ENCODE measurements around the gene COL18A1. TPM values are rescaled to one million over a fixed set of nuclear protein-coding genes. Genes with fewer than 3 reads are reported as not detected.

Gene COL18A1
- polyA plus RNA-seq, 3 donors = 0.80 to 4.1 (median 1.1) TPM

- 92% methylated on average over 12 of the region's 14 CpGs for WGBS (ENCODE audit: insufficient coverage)
- Histone ChIP-seq H3K4me1 (ENCODE audit: control insufficient read depth in 1 of 2, insufficient read depth in 2 of 2, low read length in 2 of 2) (peaks cover 24 to 38% of the 10 kb centered on the region in 2 donors), H3K4me2 (replicated peaks; ENCODE audit: extremely low read depth, low read length, poor library complexity, severe bottlenecking) (no peak overlapping the region), H3K27ac (ENCODE audit: low read depth in 1 of 2, low read length in 2 of 2) (peak overlapping the region in 1 of 2 donors; percentile 86), H3K36me3 (replicated peaks in 1 of 2; ENCODE audit: control insufficient read depth in 1 of 2, insufficient read depth in 2 of 2, low read length in 2 of 2) (peaks cover 53 to 75% of the 10 kb centered on the region in 2 donors), H3K79me2 (ENCODE audit: insufficient read depth, low read length) (peaks cover 24% of the 10 kb centered on the region), H3K9ac (ENCODE audit: insufficient read depth, low read length, poor library complexity, severe bottlenecking) (no peak overlapping the region), H3K9me3 (replicated peaks in 1 of 2; ENCODE audit: control insufficient read depth in 1 of 2, insufficient read depth in 1 of 2, low read length in 2 of 2) (peaks cover 7 to 16% of the 10 kb centered on the region in 2 donors), H2AFZ (ENCODE audit: insufficient read depth, low read depth, low read length, poor library complexity, severe bottlenecking) (no peak overlapping the region), H3K27me3 (ENCODE audit: control insufficient read depth in 2 of 2, insufficient read depth in 2 of 2, low read length in 2 of 2) (no peaks in the 10 kb centered on the region), H4K20me1 (ENCODE audit: insufficient read depth, low read length) (no peaks in the 10 kb centered on the region), H3K4me3 (replicated peaks in 1 of 3; ENCODE audit: low read depth in 2 of 3, low read length in 3 of 3) (no peak overlapping the region)
- peak overlapping the region in 4 of 7 donors; percentile 25 to 95 (median 72) for H3K27ac Mint-ChIP-seq
- H3K36me3 Mint-ChIP-seq = peaks cover 56 to 83% of the 10 kb centered on the region in 2 donors
- H3K9me3 Mint-ChIP-seq = peaks cover 18 to 40% (median 23%) of the 10 kb centered on the region in 7 donors
- no peak overlapping the region for H3K4me3 Mint-ChIP-seq
- intact Hi-C loops (cut with micrococcal nuclease) = no loop called here
- peaks cover 24% of the 10 kb centered on the region for H3K4me1 Mint-ChIP-seq
- H3K27me3 Mint-ChIP-seq (ENCODE audit: low read depth in 3 of 3) = no peaks in the 10 kb centered on the region
- TF ChIP-seq, protein P1, sequence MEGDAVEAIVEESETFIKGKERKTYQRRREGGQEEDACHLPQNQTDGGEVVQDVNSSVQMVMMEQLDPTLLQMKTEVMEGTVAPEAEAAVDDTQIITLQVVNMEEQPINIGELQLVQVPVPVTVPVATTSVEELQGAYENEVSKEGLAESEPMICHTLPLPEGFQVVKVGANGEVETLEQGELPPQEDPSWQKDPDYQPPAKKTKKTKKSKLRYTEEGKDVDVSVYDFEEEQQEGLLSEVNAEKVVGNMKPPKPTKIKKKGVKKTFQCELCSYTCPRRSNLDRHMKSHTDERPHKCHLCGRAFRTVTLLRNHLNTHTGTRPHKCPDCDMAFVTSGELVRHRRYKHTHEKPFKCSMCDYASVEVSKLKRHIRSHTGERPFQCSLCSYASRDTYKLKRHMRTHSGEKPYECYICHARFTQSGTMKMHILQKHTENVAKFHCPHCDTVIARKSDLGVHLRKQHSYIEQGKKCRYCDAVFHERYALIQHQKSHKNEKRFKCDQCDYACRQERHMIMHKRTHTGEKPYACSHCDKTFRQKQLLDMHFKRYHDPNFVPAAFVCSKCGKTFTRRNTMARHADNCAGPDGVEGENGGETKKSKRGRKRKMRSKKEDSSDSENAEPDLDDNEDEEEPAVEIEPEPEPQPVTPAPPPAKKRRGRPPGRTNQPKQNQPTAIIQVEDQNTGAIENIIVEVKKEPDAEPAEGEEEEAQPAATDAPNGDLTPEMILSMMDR (IDR thresholded peaks at IDR 0.05) = no peak
- no peak for DNase-seq
Observed at GRCh38 chr21:45516671-45517151, 111.7 kb downstream of the COL18A1 start.

GRCh38 chr21:45517249-45518065, 112.5 kb downstream of the COL18A1 start:
- peaks cover 56 to 75% of the 10 kb centered on the region in 2 donors for H3K36me3 ChIP-seq (replicated peaks in 1 of 2; ENCODE audit: control insufficient read depth in 1 of 2, insufficient read depth in 2 of 2, low read length in 2 of 2)
- DNase-seq = peak; percentile 57 to 74 (median 65)
- H3K4me3 Mint-ChIP-seq = peak overlapping the region; percentile 32 to 79

More at GRCh38 chr21:45517249-45518065, 112.5 kb downstream of the COL18A1 start:
- Histone ChIP-seq H3K79me2 (ENCODE audit: insufficient read depth, low read length) (peaks cover 24% of the 10 kb centered on the region), H2AFZ (ENCODE audit: insufficient read depth, low read depth, low read length, poor library complexity, severe bottlenecking) (no peak overlapping the region), H4K20me1 (ENCODE audit: insufficient read depth, low read length) (no peaks in the 10 kb centered on the region), H3K9me3 (replicated peaks in 1 of 2; ENCODE audit: control insufficient read depth in 1 of 2, insufficient read depth in 1 of 2, low read length in 2 of 2) (peaks cover 7 to 16% of the 10 kb centered on the region in 2 donors), H3K9ac (ENCODE audit: insufficient read depth, low read length, poor library complexity, severe bottlenecking) (no peak overlapping the region), H3K4me1 (ENCODE audit: control insufficient read depth in 1 of 2, insufficient read depth in 2 of 2, low read length in 2 of 2) (peaks cover 24 to 38% of the 10 kb centered on the region in 2 donors), H3K4me3 (replicated peaks in 1 of 3; ENCODE audit: low read depth in 2 of 3, low read length in 3 of 3) (peak overlapping the region in 1 of 3 experiments; percentile 62), H3K27ac (ENCODE audit: low read depth in 1 of 2, low read length in 2 of 2) (peak overlapping the region; percentile 37 to 86), H3K4me2 (replicated peaks; ENCODE audit: extremely low read depth, low read length, poor library complexity, severe bottlenecking) (peak overlapping the region; percentile 69), H3K27me3 (ENCODE audit: control insufficient read depth in 2 of 2, insufficient read depth in 2 of 2, low read length in 2 of 2) (no peaks in the 10 kb centered on the region)
- WGBS (ENCODE audit: insufficient coverage) = 53% methylated on average over 7 of the region's 15 CpGs
- Mint-ChIP-seq H3K4me1 (peaks cover 24% of the 10 kb centered on the region), H3K36me3 (peaks cover 62 to 89% of the 10 kb centered on the region in 2 donors), H3K27me3 (ENCODE audit: low read depth in 3 of 3) (no peaks in the 10 kb centered on the region), H3K27ac (peak overlapping the region; percentile 90 to 97 (median 94)), H3K9me3 (peaks cover 20 to 46% (median 25%) of the 10 kb centered on the region in 7 donors)
- intact Hi-C loops (cut with micrococcal nuclease) = no loop called here
- TF ChIP-seq, protein P1 (IDR thresholded peaks at IDR 0.05) = no peak

All from CD14-positive monocyte (primary cell).